Breast epithelium (tissue), 4 donors: ENCODE data around the gene S100A10. TPM values are rescaled to one million over a fixed set of nuclear protein-coding genes. Genes with fewer than 3 reads are reported as not detected.

Source experiments
- DNase-seq, 2 donors: peaks; one replicate each; pipeline ENCODE4 v3.0.0-alpha.2; 2019; ENCODE audit warnings: low spot score in 2 of 2
- H3K27ac ChIP-seq, 2 donors: fragments of 200-600 bp; sonication (generic) in 1 of 2; one replicate each; pipeline ENCODE4 v1.5.1; 2016 to 2019; ENCODE audit warnings: mild to moderate bottlenecking in 1 of 2
- H3K27me3 ChIP-seq, 2 donors: fragments of 200-600 bp; sonication (generic) in 1 of 2; one replicate each; pipeline versions ENCODE4 v1.5.1 to v1.6.0; 2017 to 2019; ENCODE audit warnings: control low read depth in 1 of 2, mild to moderate bottlenecking in 1 of 2
- H3K36me3 ChIP-seq: fragments of 200-600 bp; one replicate; pipeline ENCODE4 v1.5.1; 2019
- H3K4me1 ChIP-seq, 2 donors: fragments of 200-600 bp; sonication (generic); one replicate each; pipeline ENCODE4 v1.5.1; 2016 to 2019; ENCODE audit warnings: control low read depth in 1 of 2
- H3K4me3 ChIP-seq, 3 donors: fragments of 200-600 bp; sonication (generic); 1 replicate in 2 of 3; 2 replicates in 1 of 3; pipeline ENCODE4 v1.5.1; 2016 to 2019; ENCODE audit warnings: mild to moderate bottlenecking in 3 of 3, moderate library complexity in 2 of 3
- H3K9me3 ChIP-seq, 2 donors: fragments of 200-600 bp; sonication (generic) in 1 of 2; one replicate each; pipeline ENCODE4 v1.5.1; 2016 to 2019; ENCODE audit warnings: control low read depth in 1 of 2
- POLR2A ChIP-seq: fragments of 450-650 bp; IDR thresholded peaks from one replicate; pipeline ENCODE4 v1.6.1; 2016; ENCODE audit warnings: antibody characterized with exemption, mild to moderate bottlenecking, moderate library complexity
- POLR2AphosphoS5 ChIP-seq, 3 donors: sonication (generic); formaldehyde crosslinking; IDR thresholded peaks; one replicate each; pipeline ENCODE4 v1.6.1; 2017; ENCODE audit warnings: antibody characterized with exemption in 3 of 3
- intact Hi-C: fragments of 100-400 bp; cut with DNase I; formaldehyde crosslinking; loops from one replicate; pipeline ENCODE4 v1.15.1; 2023; ENCODE audit warnings: low total_unique reads
- total RNA-seq, 3 donors: library from RNA; depleted of rRNA; stranded (reverse); fragments of >200 nt; gene quantifications; one replicate each; pipeline ENCODE4 v1.1.0, GENCODE V29; 2016
- TF ChIP-seq, protein P1 (sequence below), 3 donors: fragments of 450-650 bp; IDR thresholded peaks; one replicate each; pipeline ENCODE4 v1.5.1; 2016 to 2017; ENCODE audit warnings: antibody characterized with exemption in 3 of 3, mild to moderate bottlenecking in 3 of 3, moderate library complexity in 3 of 3

S100A10 gene
- total RNA-seq, 3 donors from 2014 or later: 70.4 to 156 (median 84.9) TPM

DNA sequence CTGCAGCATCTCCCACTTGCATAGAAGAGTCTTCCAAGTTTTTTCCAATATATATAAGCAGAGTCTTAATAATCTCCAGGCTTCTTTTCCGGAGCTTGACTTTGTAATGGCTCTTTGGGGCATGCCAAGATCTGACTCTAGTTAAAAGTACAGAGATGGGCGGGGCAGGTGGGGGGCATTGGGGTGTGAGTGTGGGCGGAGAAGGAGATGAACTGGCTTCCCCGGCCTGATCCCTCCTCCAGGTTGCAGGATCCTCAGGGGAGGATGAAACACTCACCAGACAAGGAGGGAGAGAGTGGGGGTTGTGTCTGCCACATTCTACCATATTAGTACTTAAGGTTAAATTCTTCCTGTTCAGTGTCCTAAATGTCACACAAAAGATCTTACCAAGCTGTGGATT, 23.0 kb downstream of the S100A10 start:
- intact Hi-C loops: loop anchor here (5.0 kb wide), 1 partner anchor 593 kb away; no protein-coding TSS in a partner anchor
- H3K27me3 ChIP-seq: no peaks in the 10 kb centered on the region
- no peaks in the 10 kb centered on the region for H3K36me3 ChIP-seq
- TF ChIP-seq, protein P1, sequence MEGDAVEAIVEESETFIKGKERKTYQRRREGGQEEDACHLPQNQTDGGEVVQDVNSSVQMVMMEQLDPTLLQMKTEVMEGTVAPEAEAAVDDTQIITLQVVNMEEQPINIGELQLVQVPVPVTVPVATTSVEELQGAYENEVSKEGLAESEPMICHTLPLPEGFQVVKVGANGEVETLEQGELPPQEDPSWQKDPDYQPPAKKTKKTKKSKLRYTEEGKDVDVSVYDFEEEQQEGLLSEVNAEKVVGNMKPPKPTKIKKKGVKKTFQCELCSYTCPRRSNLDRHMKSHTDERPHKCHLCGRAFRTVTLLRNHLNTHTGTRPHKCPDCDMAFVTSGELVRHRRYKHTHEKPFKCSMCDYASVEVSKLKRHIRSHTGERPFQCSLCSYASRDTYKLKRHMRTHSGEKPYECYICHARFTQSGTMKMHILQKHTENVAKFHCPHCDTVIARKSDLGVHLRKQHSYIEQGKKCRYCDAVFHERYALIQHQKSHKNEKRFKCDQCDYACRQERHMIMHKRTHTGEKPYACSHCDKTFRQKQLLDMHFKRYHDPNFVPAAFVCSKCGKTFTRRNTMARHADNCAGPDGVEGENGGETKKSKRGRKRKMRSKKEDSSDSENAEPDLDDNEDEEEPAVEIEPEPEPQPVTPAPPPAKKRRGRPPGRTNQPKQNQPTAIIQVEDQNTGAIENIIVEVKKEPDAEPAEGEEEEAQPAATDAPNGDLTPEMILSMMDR (IDR thresholded peaks at IDR 0.05): no peak
- TF ChIP-seq POLR2A (no peak), POLR2AphosphoS5 (IDR thresholded peaks at IDR 0.05) (no peak)
- DNase-seq: no peak
- no peak overlapping the region for H3K27ac ChIP-seq
- no peaks in the 10 kb centered on the region for H3K9me3 ChIP-seq
- no peaks in the 10 kb centered on the region for H3K4me1 ChIP-seq
- H3K4me3 ChIP-seq: no peak overlapping the region

DNA sequence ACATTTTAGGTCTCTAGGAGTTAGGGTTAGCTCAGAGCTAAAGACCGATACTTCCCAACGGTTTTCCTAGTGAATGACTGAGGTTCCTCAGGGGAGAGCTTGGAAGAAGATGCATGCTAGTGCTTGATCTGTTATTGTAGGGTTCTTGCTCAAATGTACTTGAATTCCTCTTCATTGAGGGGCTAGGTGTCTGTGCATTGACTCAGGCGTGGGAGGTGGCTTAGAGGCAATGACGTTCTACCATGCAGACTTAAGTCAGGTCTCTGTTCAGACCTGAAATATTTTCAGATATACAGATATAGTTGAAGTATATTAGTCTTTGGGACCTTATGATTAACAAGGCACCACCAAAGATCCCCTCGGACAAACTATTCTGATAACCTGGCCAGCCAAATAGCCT, 23.5 kb downstream of the S100A10 start:
- Histone ChIP-seq H3K27ac (no peak overlapping the region), H3K4me1 (no peaks in the 10 kb centered on the region), H3K9me3 (no peaks in the 10 kb centered on the region), H3K36me3 (no peaks in the 10 kb centered on the region), H3K27me3 (no peaks in the 10 kb centered on the region), H3K4me3 (no peak overlapping the region)
- no peak for DNase-seq
- no peak for TF ChIP-seq POLR2AphosphoS5 (IDR thresholded peaks at IDR 0.05)
- TF ChIP-seq, protein P1 (IDR thresholded peaks at IDR 0.05): no peak
- TF ChIP-seq POLR2A: no peak
- intact Hi-C loops: loop anchor here (5.0 kb wide), 1 partner anchor 593 kb away; no protein-coding TSS in a partner anchor

DNA sequence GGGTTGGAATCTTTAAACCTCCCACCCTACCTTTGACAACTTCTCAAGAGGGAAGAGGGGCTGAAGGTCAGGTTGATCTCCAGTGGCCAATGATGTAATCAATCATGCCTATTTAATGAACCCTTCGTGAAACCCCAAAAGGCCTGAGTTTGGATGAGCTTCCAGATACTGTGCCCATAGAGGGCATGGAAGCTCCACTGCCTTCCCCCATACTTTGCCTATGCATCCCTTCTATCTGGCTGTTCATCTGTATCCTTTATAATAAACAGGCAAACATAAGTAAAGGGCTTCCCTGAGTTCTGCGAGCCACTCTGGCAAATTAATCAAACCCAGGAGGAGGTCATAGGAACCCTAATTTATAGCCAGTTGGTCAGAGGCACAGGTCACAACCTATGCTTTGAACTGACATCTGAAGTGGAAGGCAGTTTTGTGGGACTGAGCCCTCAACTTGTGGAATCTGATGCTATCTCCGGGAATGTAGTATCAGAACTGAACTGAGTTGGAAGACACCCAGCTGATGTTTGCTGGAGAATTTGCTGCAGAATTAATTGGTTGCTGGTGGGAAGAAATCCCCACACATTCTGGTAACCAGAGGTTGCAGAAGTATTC, 24.8 kb downstream of the S100A10 start:
- Histone ChIP-seq H3K4me3 (no peak overlapping the region), H3K36me3 (no peaks in the 10 kb centered on the region), H3K27me3 (no peaks in the 10 kb centered on the region), H3K9me3 (no peaks in the 10 kb centered on the region), H3K27ac (no peak overlapping the region), H3K4me1 (no peaks in the 10 kb centered on the region)
- TF ChIP-seq POLR2AphosphoS5 (IDR thresholded peaks at IDR 0.05) (no peak), POLR2A (no peak)
- TF ChIP-seq, protein P1 (IDR thresholded peaks at IDR 0.05): no peak
- intact Hi-C loops: no loop called here
- no peak for DNase-seq

DNA sequence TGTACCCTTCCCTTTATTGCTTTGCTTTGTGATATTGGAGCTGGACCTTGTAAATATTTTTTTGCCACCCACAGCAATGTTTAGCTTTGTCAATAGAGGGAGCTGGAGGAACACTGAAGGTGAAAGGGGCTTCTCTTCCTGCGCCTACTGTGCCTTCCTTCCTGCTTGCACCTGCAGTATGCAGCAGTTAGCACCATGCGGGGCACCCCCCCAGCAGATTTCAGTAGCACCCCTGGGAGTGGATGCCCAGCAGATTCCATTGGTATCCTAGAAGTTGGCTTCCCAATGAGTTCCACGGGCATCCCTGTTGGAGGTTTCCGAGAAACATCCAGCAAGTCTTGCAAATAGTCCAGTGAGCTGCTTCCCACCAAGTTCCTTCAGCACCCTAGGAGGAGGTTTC, 25.6 kb downstream of the S100A10 start:
- TF ChIP-seq, protein P1 (IDR thresholded peaks at IDR 0.05): peak in 2 of 3 donors; percentile 51 to 59
- TF ChIP-seq POLR2AphosphoS5 (IDR thresholded peaks at IDR 0.05): no peak
- Histone ChIP-seq H3K4me3 (no peak overlapping the region), H3K9me3 (no peaks in the 10 kb centered on the region), H3K27me3 (no peaks in the 10 kb centered on the region), H3K36me3 (no peaks in the 10 kb centered on the region), H3K27ac (no peak overlapping the region), H3K4me1 (no peaks in the 10 kb centered on the region)
- DNase-seq: no peak
- intact Hi-C loops: no loop called here

DNA sequence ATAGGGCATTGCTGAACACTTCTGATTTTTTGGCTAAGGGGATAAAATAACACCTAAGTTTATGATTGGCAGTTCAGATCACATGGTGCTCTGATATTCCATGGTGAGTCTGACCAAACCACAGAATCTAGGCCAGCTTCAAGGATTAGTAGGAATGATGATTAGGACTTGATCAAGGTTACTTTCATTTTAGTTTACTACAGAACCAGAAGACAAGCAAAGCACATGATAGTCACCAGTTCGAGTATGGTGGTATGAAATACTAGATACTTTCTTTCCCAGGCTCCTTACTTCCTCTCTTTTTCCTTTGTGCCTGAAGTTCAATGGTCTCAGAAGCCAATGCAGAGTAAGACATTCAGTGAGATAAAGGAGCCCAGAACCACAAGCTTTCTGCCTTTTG, 26.6 kb downstream of the S100A10 start:
- Histone ChIP-seq H3K27me3 (no peaks in the 10 kb centered on the region), H3K4me3 (no peak overlapping the region), H3K4me1 (no peaks in the 10 kb centered on the region), H3K36me3 (no peaks in the 10 kb centered on the region), H3K27ac (no peak overlapping the region), H3K9me3 (no peaks in the 10 kb centered on the region)
- no peak for TF ChIP-seq POLR2AphosphoS5 (IDR thresholded peaks at IDR 0.05)
- no peak for TF ChIP-seq POLR2A
- TF ChIP-seq, protein P1 (IDR thresholded peaks at IDR 0.05): no peak
- DNase-seq: no peak
- intact Hi-C loops: no loop called here
